Measurements from ENCODE around the gene ILK.

ILK gene

GRCh38 chr11:6626971-6627761 lies 23.6 kb downstream of the ILK start:
- TF ChIP-seq Cebpa-rat (IDR thresholded peaks at IDR 0.05) = no peak

GRCh38 chr11:6627762-6628241 lies 24.2 kb downstream of the ILK start:
- no peak overlapping the region for H3K4me3 ChIP-seq
- H3K4me2 ChIP-seq = no peak overlapping the region
- TF ChIP-seq Cebpa-rat (IDR thresholded peaks at IDR 0.05) = no peak
- no peaks in the 10 kb centered on the region for H4K20me1 ChIP-seq
- H3K27me3 ChIP-seq = no peaks in the 10 kb centered on the region
- peaks cover 98% of the 10 kb centered on the region for H3K36me3 ChIP-seq
- H3K9me3 ChIP-seq = no peaks in the 10 kb centered on the region
- no peak overlapping the region for H3K9ac ChIP-seq
- H3K4me1 ChIP-seq = peaks cover 2% of the 10 kb centered on the region; the same call in 1 of the 2 replicates
- no peak overlapping the region for H3K27ac ChIP-seq

More at GRCh38 chr11:6626971-6627761, 23.6 kb downstream of the ILK start:
- H3K36me3 ChIP-seq = peaks cover 97% of the 10 kb centered on the region
- H3K4me1 ChIP-seq = peaks cover 8% of the 10 kb centered on the region
- H3K9ac ChIP-seq = no peak overlapping the region
- no peaks in the 10 kb centered on the region for H3K9me3 ChIP-seq
- no peak overlapping the region for H3K27ac ChIP-seq
- H3K4me3 ChIP-seq = no peak overlapping the region
- no peaks in the 10 kb centered on the region for H4K20me1 ChIP-seq
- H3K4me2 ChIP-seq = no peak overlapping the region
- no peaks in the 10 kb centered on the region for H3K27me3 ChIP-seq

- Histone ChIP-seq H3K36me3 (peaks cover 98% of the 10 kb centered on the region), H3K27ac (no peak overlapping the region), H4K20me1 (no peaks in the 10 kb centered on the region), H3K4me2 (no peak overlapping the region), H3K4me1 (no peaks in the 10 kb centered on the region), H3K4me3 (no peak overlapping the region), H3K9me3 (no peaks in the 10 kb centered on the region), H3K27me3 (no peaks in the 10 kb centered on the region), H3K9ac (no peak overlapping the region)
- TF ChIP-seq Cebpa-rat (IDR thresholded peaks at IDR 0.05) = no peak
Observed at GRCh38 chr11:6628526-6628925, 25.0 kb downstream of the ILK start.

DNA sequence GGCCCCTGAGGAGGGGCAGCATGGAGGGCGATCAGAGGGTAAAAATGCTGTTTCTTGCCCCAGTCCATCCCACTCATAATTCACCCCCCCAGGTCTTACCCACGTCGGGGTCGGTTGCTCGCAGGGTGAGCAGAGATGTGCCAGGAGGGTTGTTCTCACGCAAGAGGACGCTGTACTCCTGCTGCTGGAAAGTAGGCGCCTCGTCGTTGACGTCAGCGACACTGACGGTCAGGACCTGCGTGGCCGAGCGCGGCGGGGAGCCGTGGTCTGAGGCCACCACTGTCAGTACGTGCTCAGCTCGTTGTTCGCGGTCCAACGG lies 26.0 kb downstream of the ILK start:
- Histone ChIP-seq H3K27me3 (no peaks in the 10 kb centered on the region), H3K9ac (no peak overlapping the region), H3K9me3 (no peaks in the 10 kb centered on the region), H3K4me3 (no peak overlapping the region), H3K4me1 (no peaks in the 10 kb centered on the region), H3K4me2 (no peak overlapping the region), H3K27ac (no peak overlapping the region), H3K36me3 (peaks cover 96% of the 10 kb centered on the region), H4K20me1 (no peaks in the 10 kb centered on the region)
- TF ChIP-seq Cebpa-rat (IDR thresholded peaks at IDR 0.05) = no peak

GRCh38 chr11:6629892-6630631 lies 26.5 kb downstream of the ILK start:
- H3K4me2 ChIP-seq = no peak overlapping the region
- H3K27me3 ChIP-seq = no peaks in the 10 kb centered on the region
- no peaks in the 10 kb centered on the region for H3K9me3 ChIP-seq
- peaks cover 91% of the 10 kb centered on the region for H3K36me3 ChIP-seq
- TF ChIP-seq Cebpa-rat (IDR thresholded peaks at IDR 0.05) = no peak
- H3K9ac ChIP-seq = no peak overlapping the region
- H3K4me1 ChIP-seq = no peaks in the 10 kb centered on the region
- no peak overlapping the region for H3K4me3 ChIP-seq
- H3K27ac ChIP-seq = no peak overlapping the region
- no peaks in the 10 kb centered on the region for H4K20me1 ChIP-seq

DNA sequence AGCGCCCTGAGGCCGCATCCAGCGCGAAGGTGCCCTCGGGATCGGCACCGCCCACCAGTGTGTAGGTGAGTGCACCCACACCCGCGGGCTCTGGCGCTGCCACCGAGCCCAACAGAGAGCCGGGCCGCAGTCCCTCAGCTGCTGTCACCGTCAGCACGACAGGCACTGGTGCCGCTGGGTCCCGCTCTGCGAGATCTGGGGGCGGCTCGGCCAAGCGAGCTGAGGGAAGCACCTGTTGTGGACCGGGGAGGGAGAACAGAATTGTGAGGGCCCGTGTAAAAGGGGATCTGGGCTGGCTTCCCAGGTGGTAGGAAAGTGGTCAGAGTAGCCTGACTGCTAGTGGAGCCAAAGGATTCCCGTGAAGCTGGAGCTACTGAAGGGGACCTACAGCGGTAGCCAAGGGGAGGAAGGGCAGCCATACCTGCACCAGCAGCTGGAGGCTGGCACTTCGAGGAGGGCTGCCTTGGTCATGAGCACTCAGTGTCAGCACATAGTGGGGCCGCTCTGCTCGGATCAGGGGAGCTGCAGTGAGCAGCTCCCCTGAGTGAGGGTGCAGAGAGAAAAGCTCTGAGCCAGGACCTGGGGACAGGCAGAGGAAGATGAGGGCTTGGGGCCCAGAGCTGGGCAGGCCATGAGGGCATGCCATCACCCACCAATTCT lies 27.2 kb downstream of the ILK start:
- no peak overlapping the region for H3K4me3 ChIP-seq
- no peak overlapping the region for H3K27ac ChIP-seq
- TF ChIP-seq Cebpa-rat (IDR thresholded peaks at IDR 0.05) = no peak
- no peaks in the 10 kb centered on the region for H3K27me3 ChIP-seq
- H3K4me2 ChIP-seq = no peak overlapping the region
- peaks cover 6% of the 10 kb centered on the region for H3K4me1 ChIP-seq
- H3K9ac ChIP-seq = no peak overlapping the region
- H4K20me1 ChIP-seq = no peaks in the 10 kb centered on the region
- H3K36me3 ChIP-seq = peaks cover 84% of the 10 kb centered on the region
- H3K9me3 ChIP-seq = no peaks in the 10 kb centered on the region

GRCh38 chr11:6631361-6631890 lies 27.9 kb downstream of the ILK start:
- H3K4me2 ChIP-seq = no peak overlapping the region
- H3K4me3 ChIP-seq = no peak overlapping the region
- H3K36me3 ChIP-seq = peaks cover 79% of the 10 kb centered on the region
- H4K20me1 ChIP-seq = no peaks in the 10 kb centered on the region
- TF ChIP-seq Cebpa-rat (IDR thresholded peaks at IDR 0.05) = no peak
- H3K27ac ChIP-seq = no peak overlapping the region
- H3K27me3 ChIP-seq = no peaks in the 10 kb centered on the region
- H3K4me1 ChIP-seq = peaks cover 13% of the 10 kb centered on the region
- H3K9ac ChIP-seq = no peak overlapping the region
- no peaks in the 10 kb centered on the region for H3K9me3 ChIP-seq

GRCh38 chr11:6632116-6633073 lies 28.8 kb downstream of the ILK start:
- no peak for TF ChIP-seq Cebpa-rat (IDR thresholded peaks at IDR 0.05)
- peaks cover 79% of the 10 kb centered on the region for H3K36me3 ChIP-seq
- H3K4me3 ChIP-seq = no peak overlapping the region
- H3K9me3 ChIP-seq = no peaks in the 10 kb centered on the region
- H3K27me3 ChIP-seq = no peaks in the 10 kb centered on the region
- H3K9ac ChIP-seq = no peak overlapping the region
- no peak overlapping the region for H3K27ac ChIP-seq
- H3K4me2 ChIP-seq = no peak overlapping the region
- 0 out of 2 replicates have a peak, but pooled peaks cover 6% of the 10 kb centered on the region for H4K20me1 ChIP-seq
- H3K4me1 ChIP-seq = peaks cover 15% of the 10 kb centered on the region

All from BLaER1 (cell line).